ENCODE results near the gene NCAM1.

- no peak for TF ChIP-seq CTCF (optimal IDR thresholded peaks at IDR 0.05 in 1 of 3, IDR thresholded peaks at IDR 0.05 in 1 of 3, conservative IDR thresholded peaks at IDR 0.05 in 1 of 3; ENCODE audit: extremely low read depth in 1 of 3, insufficient read depth in 2 of 3, low read length in 3 of 3)
- no peak for TF ChIP-seq EZH2 (IDR thresholded peaks at IDR 0.05; ENCODE audit: low read length)
Measured at GRCh38 chr11:113283881-113284280, 322.7 kb downstream of the NCAM1 start.
